ENCODE measurements around the gene CYTH3. TPM values are rescaled to one million over a fixed set of nuclear protein-coding genes. Genes with fewer than 3 reads are reported as not detected.

CYTH3 gene
- total RNA-seq, 1 donor from 2014 or later, result 20.1 TPM

DNA sequence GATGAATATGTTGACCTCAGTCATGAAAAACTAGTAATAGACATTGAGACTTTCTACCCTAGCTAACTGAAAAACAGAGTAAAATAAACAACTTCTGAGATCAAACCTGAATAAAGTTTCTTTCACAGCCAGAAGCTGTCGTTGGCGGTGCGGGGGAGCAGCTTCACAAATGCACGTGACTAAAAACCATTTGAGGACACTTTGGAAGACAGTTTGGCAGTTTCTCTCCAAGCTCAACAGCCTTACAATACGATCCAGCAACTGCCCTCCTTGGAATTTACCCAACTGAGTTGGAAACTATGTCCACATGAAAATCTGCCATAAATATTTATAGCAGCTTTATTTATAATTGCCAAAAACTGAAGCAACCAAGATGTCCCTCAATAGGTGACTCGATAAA, 63.1 kb downstream of the CYTH3 start:
- no peak for DNase-seq
- Mint-ChIP-seq H3K9me3 (ENCODE audit: unreplicated experiment) (no peaks in the 10 kb centered on the region), H3K27me3 (ENCODE audit: unreplicated experiment) (no peaks in the 10 kb centered on the region), H3K27ac (ENCODE audit: unreplicated experiment) (no peak overlapping the region), H3K4me1 (ENCODE audit: low read depth, unreplicated experiment) (peaks cover 4% of the 10 kb centered on the region), H3K4me3 (ENCODE audit: unreplicated experiment) (no peak overlapping the region), H3K36me3 (ENCODE audit: unreplicated experiment) (no peaks in the 10 kb centered on the region)
- TF ChIP-seq, protein P1, sequence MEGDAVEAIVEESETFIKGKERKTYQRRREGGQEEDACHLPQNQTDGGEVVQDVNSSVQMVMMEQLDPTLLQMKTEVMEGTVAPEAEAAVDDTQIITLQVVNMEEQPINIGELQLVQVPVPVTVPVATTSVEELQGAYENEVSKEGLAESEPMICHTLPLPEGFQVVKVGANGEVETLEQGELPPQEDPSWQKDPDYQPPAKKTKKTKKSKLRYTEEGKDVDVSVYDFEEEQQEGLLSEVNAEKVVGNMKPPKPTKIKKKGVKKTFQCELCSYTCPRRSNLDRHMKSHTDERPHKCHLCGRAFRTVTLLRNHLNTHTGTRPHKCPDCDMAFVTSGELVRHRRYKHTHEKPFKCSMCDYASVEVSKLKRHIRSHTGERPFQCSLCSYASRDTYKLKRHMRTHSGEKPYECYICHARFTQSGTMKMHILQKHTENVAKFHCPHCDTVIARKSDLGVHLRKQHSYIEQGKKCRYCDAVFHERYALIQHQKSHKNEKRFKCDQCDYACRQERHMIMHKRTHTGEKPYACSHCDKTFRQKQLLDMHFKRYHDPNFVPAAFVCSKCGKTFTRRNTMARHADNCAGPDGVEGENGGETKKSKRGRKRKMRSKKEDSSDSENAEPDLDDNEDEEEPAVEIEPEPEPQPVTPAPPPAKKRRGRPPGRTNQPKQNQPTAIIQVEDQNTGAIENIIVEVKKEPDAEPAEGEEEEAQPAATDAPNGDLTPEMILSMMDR (IDR thresholded peaks at IDR 0.05; ENCODE audit: partially characterized antibody, unreplicated experiment), result no peak

- no peaks in the 10 kb centered on the region for H3K27me3 Mint-ChIP-seq (ENCODE audit: unreplicated experiment)
- DNase-seq, result no peak
- TF ChIP-seq, protein P1 (IDR thresholded peaks at IDR 0.05; ENCODE audit: partially characterized antibody, unreplicated experiment), result no peak
- no peaks in the 10 kb centered on the region for H3K36me3 Mint-ChIP-seq (ENCODE audit: unreplicated experiment)
- H3K4me1 Mint-ChIP-seq (ENCODE audit: low read depth, unreplicated experiment), result peaks cover 4% of the 10 kb centered on the region
- H3K9me3 Mint-ChIP-seq (ENCODE audit: unreplicated experiment), result no peaks in the 10 kb centered on the region
- no peak overlapping the region for H3K4me3 Mint-ChIP-seq (ENCODE audit: unreplicated experiment)
- no peak overlapping the region for H3K27ac Mint-ChIP-seq (ENCODE audit: unreplicated experiment)
Observed at GRCh38 chr7:6208573-6209328, 63.7 kb downstream of the CYTH3 start.

DNA sequence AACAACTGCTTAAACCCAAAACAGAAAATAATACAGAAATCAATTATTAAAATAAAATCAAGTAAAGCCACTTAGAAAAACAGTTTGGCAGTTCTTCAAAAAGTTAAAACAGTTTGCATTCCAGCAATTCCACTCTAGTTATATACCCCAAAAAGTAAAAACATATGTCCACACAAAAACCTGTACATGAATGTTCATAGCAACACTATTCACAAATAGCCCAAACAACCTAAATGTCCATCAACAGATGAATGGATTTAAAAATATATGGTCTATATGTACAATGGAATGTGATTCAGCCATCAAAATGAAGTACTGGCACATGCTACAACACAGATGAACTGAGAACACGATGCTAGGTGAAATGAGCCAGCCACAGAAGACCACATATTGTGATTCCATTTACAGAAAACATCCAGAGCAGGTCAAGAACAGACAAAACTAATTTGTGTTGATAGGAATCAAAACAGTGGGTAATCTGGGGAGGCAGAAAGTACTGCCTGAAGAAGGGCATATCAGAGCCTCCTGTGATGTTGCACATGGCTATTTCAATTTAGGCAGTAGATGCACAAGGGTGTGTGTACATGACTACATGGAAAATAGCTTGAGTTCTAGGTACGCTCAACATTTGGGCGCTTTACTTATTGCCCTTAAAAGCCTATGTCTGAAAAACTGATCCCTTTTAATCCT, 66.3 kb downstream of the CYTH3 start:
- TF ChIP-seq, protein P1 (IDR thresholded peaks at IDR 0.05; ENCODE audit: partially characterized antibody, unreplicated experiment), result no peak
- peaks cover 2% of the 10 kb centered on the region for H3K4me1 Mint-ChIP-seq (ENCODE audit: low read depth, unreplicated experiment)
- no peak for DNase-seq
- H3K36me3 Mint-ChIP-seq (ENCODE audit: unreplicated experiment), result no peaks in the 10 kb centered on the region
- H3K27me3 Mint-ChIP-seq (ENCODE audit: unreplicated experiment), result no peaks in the 10 kb centered on the region
- H3K4me3 Mint-ChIP-seq (ENCODE audit: unreplicated experiment), result no peak overlapping the region
- no peak overlapping the region for H3K27ac Mint-ChIP-seq (ENCODE audit: unreplicated experiment)
- H3K9me3 Mint-ChIP-seq (ENCODE audit: unreplicated experiment), result no peaks in the 10 kb centered on the region

DNA sequence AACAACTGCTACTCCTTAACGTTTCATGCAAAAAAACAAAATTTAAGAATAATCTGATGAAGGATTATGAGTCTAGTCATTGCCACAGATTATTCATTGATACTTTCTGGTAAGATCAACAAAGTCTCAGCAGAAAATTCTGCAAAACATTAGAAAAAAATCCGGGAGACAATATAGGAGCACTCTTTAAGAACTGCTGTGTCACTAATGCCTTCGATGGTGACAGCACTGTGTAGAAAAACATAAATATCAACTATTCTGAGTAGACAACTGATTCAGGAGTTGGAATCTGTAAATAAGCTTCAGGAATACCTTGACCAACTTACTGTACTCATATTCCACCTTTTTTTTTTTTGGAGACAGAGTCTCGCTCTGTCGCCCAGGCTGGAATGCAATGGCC, 69.0 kb downstream of the CYTH3 start:
- no peaks in the 10 kb centered on the region for H3K36me3 Mint-ChIP-seq (ENCODE audit: unreplicated experiment)
- no peaks in the 10 kb centered on the region for H3K27me3 Mint-ChIP-seq (ENCODE audit: unreplicated experiment)
- no peaks in the 10 kb centered on the region for H3K4me1 Mint-ChIP-seq (ENCODE audit: low read depth, unreplicated experiment)
- DNase-seq, result no peak
- H3K4me3 Mint-ChIP-seq (ENCODE audit: unreplicated experiment), result no peak overlapping the region
- TF ChIP-seq, protein P1 (IDR thresholded peaks at IDR 0.05; ENCODE audit: partially characterized antibody, unreplicated experiment), result no peak
- no peak overlapping the region for H3K27ac Mint-ChIP-seq (ENCODE audit: unreplicated experiment)
- H3K9me3 Mint-ChIP-seq (ENCODE audit: unreplicated experiment), result peaks cover 2% of the 10 kb centered on the region

- H3K36me3 Mint-ChIP-seq (ENCODE audit: unreplicated experiment), result no peaks in the 10 kb centered on the region
- H3K9me3 Mint-ChIP-seq (ENCODE audit: unreplicated experiment), result peaks cover 2% of the 10 kb centered on the region
- H3K4me3 Mint-ChIP-seq (ENCODE audit: unreplicated experiment), result no peak overlapping the region
- H3K27ac Mint-ChIP-seq (ENCODE audit: unreplicated experiment), result peak overlapping the region; percentile 24
- TF ChIP-seq, protein P1 (IDR thresholded peaks at IDR 0.05; ENCODE audit: partially characterized antibody, unreplicated experiment), result no peak
- no peaks in the 10 kb centered on the region for H3K4me1 Mint-ChIP-seq (ENCODE audit: low read depth, unreplicated experiment)
- no peak for DNase-seq
- no peaks in the 10 kb centered on the region for H3K27me3 Mint-ChIP-seq (ENCODE audit: unreplicated experiment)
Observed at GRCh38 chr7:6202117-6202516, 70.3 kb downstream of the CYTH3 start.

All from glutamatergic neuron (in vitro differentiated cells).